GM12878 (cell line): ENCODE data around the gene DENND1A.

Experiments
- CTCF ChIP-seq, 3 experiments: IDR thresholded peaks in 2 of 3; conservative IDR thresholded peaks in 1 of 3; 2 replicates each; pipeline ENCODE4 v1.5.1; 2011; ENCODE audit warnings: low read depth in 3 of 3, low read length in 3 of 3, mild to moderate bottlenecking in 3 of 3, control low read depth in 2 of 3, moderate library complexity in 2 of 3, inconsistent platforms in 1 of 3, mixed read lengths in 1 of 3; ENCODE audit not compliant: control insufficient read depth in 2 of 3, insufficient read depth in 1 of 3; ENCODE audit errors: extremely low read depth in 1 of 3
- MAX ChIP-seq: IDR thresholded peaks from 2 replicates; pipeline ENCODE4 v1.6.1; 2012; ENCODE audit warnings: low read depth, low read length, improper control_type of control experiment
- PML ChIP-seq: IDR thresholded peaks from 2 replicates; pipeline ENCODE4 v1.6.1; 2012; ENCODE audit warnings: low read length, inconsistent platforms
- POLR2A ChIP-seq: IDR thresholded peaks from 2 replicates; pipeline ENCODE4 v1.6.1; 2011; ENCODE audit warnings: low read depth, mild to moderate bottlenecking, low read length
- POLR2AphosphoS5 ChIP-seq: IDR thresholded peaks from 2 replicates; pipeline ENCODE4 v1.6.1; 2011; ENCODE audit warnings: mild to moderate bottlenecking, low read length, inconsistent platforms
- REST ChIP-seq: IDR thresholded peaks from 2 replicates; pipeline ENCODE4 v1.6.1; 2012; ENCODE audit warnings: mild to moderate bottlenecking, low read depth, low read length
- SMAD1 ChIP-seq: fragments of 450-650 bp; IDR thresholded peaks from 2 replicates; pipeline ENCODE4 v1.6.1; 2018; ENCODE audit warnings: mild to moderate bottlenecking, low read depth; ENCODE audit not compliant: partially characterized antibody
- TCF12 ChIP-seq: IDR thresholded peaks from 2 replicates; pipeline ENCODE4 v1.6.1; 2011; ENCODE audit warnings: low read depth, mild to moderate bottlenecking, low read length
- ZNF207 ChIP-seq: fragments of 450-650 bp; IDR thresholded peaks from 2 replicates; pipeline ENCODE4 v1.6.1; 2014; ENCODE audit warnings: antibody characterized with exemption, mild to moderate bottlenecking, borderline replicate concordance

- TF ChIP-seq CTCF (IDR thresholded peaks at IDR 0.05 in 2 of 3, conservative IDR thresholded peaks at IDR 0.05 in 1 of 3; ENCODE audit: control insufficient read depth in 2 of 3, extremely low read depth in 1 of 3, insufficient read depth in 1 of 3, low read depth in 3 of 3, low read length in 3 of 3) (no peak), SMAD1 (no peak), TCF12 (no peak), ZNF207 (no peak), PML (no peak), REST (no peak), POLR2A (no peak), POLR2AphosphoS5 (no peak), MAX (no peak)
Measured at GRCh38 chr9:123341816-123342215, 588.1 kb downstream of the DENND1A start.
